Measurements from ENCODE around the gene METAP2. TPM values are rescaled to one million over a fixed set of nuclear protein-coding genes. Genes with fewer than 3 reads are reported as not detected.
A peak's percentile ranks its signal among the peaks of the same experiment; 100 is the strongest.

Gene METAP2
- total RNA-seq, 2 experiments from 2014 or later: 129 to 133 TPM

GRCh38 chr12:95497031-95497430, 23.1 kb downstream of the METAP2 start:
- ATAC-seq: no peak
- intact Hi-C loops (cut with micrococcal nuclease): no loop called here
- no peaks in the 10 kb centered on the region for H3K9me3 Mint-ChIP-seq
- DNase-seq: no peak
- peaks cover 60% of the 10 kb centered on the region for H3K36me3 Mint-ChIP-seq (ENCODE audit: low read depth)
- H3K4me3 Mint-ChIP-seq: no peak overlapping the region
- TF ChIP-seq CTCF (IDR thresholded peaks at IDR 0.05): no peak
- H3K4me1 Mint-ChIP-seq (ENCODE audit: low read depth): peaks cover 16% of the 10 kb centered on the region
- no peaks in the 10 kb centered on the region for H3K27me3 Mint-ChIP-seq
- no peak overlapping the region for H3K27ac Mint-ChIP-seq
- CTCF ChIA-PET: no interaction called here
- POLR2A ChIA-PET: no interaction called here

- H3K4me1 Mint-ChIP-seq (ENCODE audit: low read depth): peaks cover 27% of the 10 kb centered on the region
- peaks cover 70% of the 10 kb centered on the region for H3K36me3 Mint-ChIP-seq (ENCODE audit: low read depth)
- no peak for TF ChIP-seq CTCF (IDR thresholded peaks at IDR 0.05)
- ChIA-PET POLR2A (interaction anchor here (1.0 to 1.4 kb wide), 4 partner anchors 11 to 25 kb away, joined by 3 to 10 read pairs (median 4); partner anchors contain the start of gene METAP2), CTCF (interaction anchor here (1.3 kb wide), 1 partner anchor 15 kb away, joined by 5 read pairs; no protein-coding TSS in a partner anchor)
- peak overlapping the region; percentile 24 for H3K27ac Mint-ChIP-seq
- no peaks in the 10 kb centered on the region for H3K27me3 Mint-ChIP-seq
- no peaks in the 10 kb centered on the region for H3K9me3 Mint-ChIP-seq
- intact Hi-C loops (cut with micrococcal nuclease): no loop called here
- H3K4me3 Mint-ChIP-seq: no peak overlapping the region
- no peak for ATAC-seq
- no peak for DNase-seq
These were observed 25.0 kb downstream of the METAP2 start for GRCh38 chr12:95498968-95499367.

GRCh38 chr12:95499772-95500171, 25.8 kb downstream of the METAP2 start:
- intact Hi-C loops (cut with micrococcal nuclease): no loop called here
- CTCF ChIA-PET: no interaction called here
- H3K27me3 Mint-ChIP-seq: no peaks in the 10 kb centered on the region
- no peak for TF ChIP-seq CTCF (IDR thresholded peaks at IDR 0.05)
- peaks cover 70% of the 10 kb centered on the region for H3K36me3 Mint-ChIP-seq (ENCODE audit: low read depth)
- H3K27ac Mint-ChIP-seq: peak overlapping the region; percentile 50
- DNase-seq: no peak
- POLR2A ChIA-PET: no interaction called here
- no peak overlapping the region for H3K4me3 Mint-ChIP-seq
- H3K9me3 Mint-ChIP-seq: no peaks in the 10 kb centered on the region
- ATAC-seq: no peak
- peaks cover 27% of the 10 kb centered on the region for H3K4me1 Mint-ChIP-seq (ENCODE audit: low read depth)

- no peak for DNase-seq
- ChIA-PET POLR2A (interaction anchor here (1.2 kb wide), 1 partner anchor 17 kb away, joined by 7 read pairs; no protein-coding TSS in a partner anchor), CTCF (no interaction called here)
- Mint-ChIP-seq H3K4me1 (ENCODE audit: low read depth) (peaks cover 20% of the 10 kb centered on the region), H3K36me3 (ENCODE audit: low read depth) (peaks cover 58% of the 10 kb centered on the region), H3K9me3 (no peaks in the 10 kb centered on the region), H3K4me3 (no peak overlapping the region), H3K27me3 (no peaks in the 10 kb centered on the region), H3K27ac (no peak overlapping the region)
- TF ChIP-seq CTCF (IDR thresholded peaks at IDR 0.05): no peak
- ATAC-seq: no peak
- intact Hi-C loops (cut with micrococcal nuclease): no loop called here
These were observed 30.2 kb downstream of the METAP2 start for GRCh38 chr12:95504140-95504539.

- H3K27ac Mint-ChIP-seq: peak overlapping the region; percentile 49
These were observed 31.1 kb downstream of the METAP2 start for GRCh38 chr12:95505039-95505438.

More at GRCh38 chr12:95505039-95505438, 31.1 kb downstream of the METAP2 start:
- TF ChIP-seq CTCF (IDR thresholded peaks at IDR 0.05): no peak
- Mint-ChIP-seq H3K36me3 (ENCODE audit: low read depth) (peaks cover 57% of the 10 kb centered on the region), H3K9me3 (no peaks in the 10 kb centered on the region), H3K4me3 (no peak overlapping the region), H3K4me1 (ENCODE audit: low read depth) (peaks cover 14% of the 10 kb centered on the region), H3K27me3 (no peaks in the 10 kb centered on the region)
- ChIA-PET POLR2A (interaction anchor here (1.2 kb wide), 2 partner anchors 18 to 22 kb away, joined by 3 to 7 read pairs; no protein-coding TSS in a partner anchor), CTCF (interaction anchor here (1.5 kb wide), 1 partner anchor 10 kb away, joined by 4 read pairs; no protein-coding TSS in a partner anchor)
- intact Hi-C loops (cut with micrococcal nuclease): no loop called here
- no peak for DNase-seq
- ATAC-seq: no peak
